ENCODE measurements around the gene TGFBRAP1. TPM values are rescaled to one million over a fixed set of nuclear protein-coding genes. Genes with fewer than 3 reads are reported as not detected.

The TGFBRAP1 gene
- total RNA-seq, 2 donors from 2014 or later, result 15.5 to 17.4 TPM

DNA sequence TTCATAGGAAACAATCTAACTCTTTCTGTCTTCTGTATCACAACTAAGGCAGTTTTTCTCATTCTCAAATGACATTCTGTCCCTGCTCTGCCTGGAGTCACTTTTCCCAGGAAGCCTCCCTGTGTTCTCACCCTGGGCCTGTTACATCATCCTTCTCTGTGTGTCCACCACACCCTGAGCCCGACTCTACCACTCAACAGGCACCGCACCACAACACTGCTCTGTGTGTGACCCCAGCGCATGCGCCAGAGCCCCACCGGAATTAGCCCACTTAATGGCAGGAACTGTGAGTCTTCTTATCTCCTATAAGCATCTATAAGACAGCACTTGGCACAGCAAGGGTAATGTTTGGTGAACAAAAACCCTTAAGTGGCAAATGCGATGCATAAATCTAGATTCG is 32.3 kb downstream of the TGFBRAP1 start:
- peaks cover 1% of the 10 kb centered on the region for H3K4me1 Mint-ChIP-seq
- H3K27me3 Mint-ChIP-seq (ENCODE audit: insufficient read depth), result no peaks in the 10 kb centered on the region
- peaks cover 23% of the 10 kb centered on the region for H3K36me3 Mint-ChIP-seq (ENCODE audit: low read depth)
- no peak overlapping the region for H3K27ac ChIP-seq (ENCODE audit: low read depth, low read length)
- H3K9ac ChIP-seq (ENCODE audit: extremely low read depth, low read length, poor library complexity, severe bottlenecking), result no peak overlapping the region
- H3K4me3 ChIP-seq (ENCODE audit: low read length), result no peak overlapping the region
- TF ChIP-seq, protein P1, sequence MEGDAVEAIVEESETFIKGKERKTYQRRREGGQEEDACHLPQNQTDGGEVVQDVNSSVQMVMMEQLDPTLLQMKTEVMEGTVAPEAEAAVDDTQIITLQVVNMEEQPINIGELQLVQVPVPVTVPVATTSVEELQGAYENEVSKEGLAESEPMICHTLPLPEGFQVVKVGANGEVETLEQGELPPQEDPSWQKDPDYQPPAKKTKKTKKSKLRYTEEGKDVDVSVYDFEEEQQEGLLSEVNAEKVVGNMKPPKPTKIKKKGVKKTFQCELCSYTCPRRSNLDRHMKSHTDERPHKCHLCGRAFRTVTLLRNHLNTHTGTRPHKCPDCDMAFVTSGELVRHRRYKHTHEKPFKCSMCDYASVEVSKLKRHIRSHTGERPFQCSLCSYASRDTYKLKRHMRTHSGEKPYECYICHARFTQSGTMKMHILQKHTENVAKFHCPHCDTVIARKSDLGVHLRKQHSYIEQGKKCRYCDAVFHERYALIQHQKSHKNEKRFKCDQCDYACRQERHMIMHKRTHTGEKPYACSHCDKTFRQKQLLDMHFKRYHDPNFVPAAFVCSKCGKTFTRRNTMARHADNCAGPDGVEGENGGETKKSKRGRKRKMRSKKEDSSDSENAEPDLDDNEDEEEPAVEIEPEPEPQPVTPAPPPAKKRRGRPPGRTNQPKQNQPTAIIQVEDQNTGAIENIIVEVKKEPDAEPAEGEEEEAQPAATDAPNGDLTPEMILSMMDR (conservative IDR thresholded peaks at IDR 0.05), result no peak
- H3K27me3 ChIP-seq (ENCODE audit: control insufficient read depth, insufficient read depth, low read length, poor library complexity, severe bottlenecking), result no peaks in the 10 kb centered on the region
- 92 to 94% methylated on average over 5 to 7 of the region's 7 CpGs for WGBS, 2 experiments (ENCODE audit: insufficient coverage in 1 of 2, insufficient read length in 1 of 2)
- peak; percentile 22 for DNase-seq
- H3K9me3 ChIP-seq (ENCODE audit: control insufficient read depth, low read length), result no peaks in the 10 kb centered on the region
- no peaks in the 10 kb centered on the region for H3K4me1 ChIP-seq (ENCODE audit: control insufficient read depth, insufficient read depth, low read length)
- no peak overlapping the region for H3K27ac Mint-ChIP-seq
- no peaks in the 10 kb centered on the region for H3K9me3 Mint-ChIP-seq
- H3K4me3 Mint-ChIP-seq, result no peak overlapping the region
- H3K36me3 ChIP-seq (ENCODE audit: control insufficient read depth, insufficient read depth, low read length), result peaks cover 20% of the 10 kb centered on the region

DNA sequence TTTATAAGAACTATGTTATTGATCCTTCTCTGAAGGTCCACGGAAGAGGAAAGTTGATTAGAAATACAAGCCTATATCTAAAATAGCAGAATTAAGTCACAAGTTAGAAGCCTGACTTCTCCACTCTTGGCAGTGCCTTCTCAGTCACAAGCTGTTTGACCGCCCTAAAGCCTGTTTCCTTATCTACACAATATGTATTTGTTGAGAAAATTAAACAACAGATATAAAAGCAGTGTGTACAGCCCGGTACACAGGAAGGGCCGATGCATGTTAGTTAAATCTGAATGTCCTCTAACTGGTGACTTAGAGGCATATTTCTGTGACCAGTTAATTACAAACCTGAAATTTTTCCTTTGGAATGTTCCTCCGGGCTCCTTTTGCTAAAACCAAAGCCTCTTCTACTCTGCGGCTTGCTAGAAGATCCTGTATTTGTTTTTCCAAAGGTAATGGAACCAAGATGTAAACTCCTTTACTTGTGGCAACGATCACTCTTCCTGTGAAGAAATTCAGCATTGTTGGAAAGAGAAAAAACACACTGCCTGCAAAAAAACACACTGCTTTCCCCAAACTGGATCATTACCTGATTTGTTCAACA is 33.4 kb downstream of the TGFBRAP1 start:
- H3K36me3 ChIP-seq (ENCODE audit: control insufficient read depth, insufficient read depth, low read length), result peaks cover 31% of the 10 kb centered on the region
- no peaks in the 10 kb centered on the region for H3K27me3 ChIP-seq (ENCODE audit: control insufficient read depth, insufficient read depth, low read length, poor library complexity, severe bottlenecking)
- no peaks in the 10 kb centered on the region for H3K4me1 ChIP-seq (ENCODE audit: control insufficient read depth, insufficient read depth, low read length)
- no peak overlapping the region for H3K9ac ChIP-seq (ENCODE audit: extremely low read depth, low read length, poor library complexity, severe bottlenecking)
- DNase-seq, result peak; percentile 0
- Mint-ChIP-seq H3K36me3 (ENCODE audit: low read depth) (peaks cover 29% of the 10 kb centered on the region), H3K4me1 (peaks cover 1% of the 10 kb centered on the region), H3K9me3 (no peaks in the 10 kb centered on the region), H3K27ac (no peak overlapping the region), H3K27me3 (ENCODE audit: insufficient read depth) (no peaks in the 10 kb centered on the region), H3K4me3 (no peak overlapping the region)
- no peaks in the 10 kb centered on the region for H3K9me3 ChIP-seq (ENCODE audit: control insufficient read depth, low read length)
- no peak overlapping the region for H3K27ac ChIP-seq (ENCODE audit: low read depth, low read length)
- H3K4me3 ChIP-seq (ENCODE audit: low read length), result no peak overlapping the region
- TF ChIP-seq, protein P1 (conservative IDR thresholded peaks at IDR 0.05), result no peak
- 89 to 98% methylated on average over 5 to 7 of the region's 7 CpGs for WGBS, 2 experiments (ENCODE audit: insufficient coverage in 1 of 2, insufficient read length in 1 of 2)

DNA sequence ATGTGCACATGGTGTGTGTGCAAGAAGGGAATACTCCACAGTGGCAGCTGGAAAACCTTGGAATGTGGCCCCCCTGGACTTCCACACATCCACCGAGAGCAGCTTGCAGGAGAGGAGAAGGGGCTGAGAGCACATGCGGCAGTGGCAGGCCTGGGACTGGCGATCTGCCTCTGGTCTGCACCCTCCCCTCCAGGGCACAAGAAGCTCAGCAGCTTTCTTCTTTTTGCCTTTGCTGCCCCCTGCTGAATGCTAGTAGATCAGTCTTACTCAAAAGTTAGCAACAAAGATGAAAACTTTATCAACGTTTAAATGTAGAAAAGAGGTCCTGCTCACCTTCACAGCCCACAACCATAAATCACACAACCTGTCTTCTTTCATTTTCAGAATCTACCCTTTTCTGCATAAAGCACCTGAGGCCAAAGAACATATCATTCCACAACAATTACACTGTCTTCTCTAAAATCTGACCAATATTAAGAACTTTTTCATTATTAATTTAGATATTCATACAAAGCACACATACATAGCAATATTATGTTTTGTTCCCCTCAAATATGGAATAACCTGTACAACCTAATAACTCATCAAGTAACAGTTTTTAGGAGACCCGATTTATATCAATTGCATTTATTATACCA is 34.6 kb downstream of the TGFBRAP1 start:
- Mint-ChIP-seq H3K36me3 (ENCODE audit: low read depth) (peaks cover 36% of the 10 kb centered on the region), H3K27ac (no peak overlapping the region), H3K4me3 (no peak overlapping the region), H3K4me1 (peaks cover 1% of the 10 kb centered on the region), H3K27me3 (ENCODE audit: insufficient read depth) (no peaks in the 10 kb centered on the region), H3K9me3 (no peaks in the 10 kb centered on the region)
- H3K9ac ChIP-seq (ENCODE audit: extremely low read depth, low read length, poor library complexity, severe bottlenecking), result no peak overlapping the region
- H3K4me3 ChIP-seq (ENCODE audit: low read length), result no peak overlapping the region
- TF ChIP-seq, protein P1 (conservative IDR thresholded peaks at IDR 0.05), result peak; percentile 84
- no peak overlapping the region for H3K27ac ChIP-seq (ENCODE audit: low read depth, low read length)
- no peaks in the 10 kb centered on the region for H3K4me1 ChIP-seq (ENCODE audit: control insufficient read depth, insufficient read depth, low read length)
- peaks cover 36% of the 10 kb centered on the region for H3K36me3 ChIP-seq (ENCODE audit: control insufficient read depth, insufficient read depth, low read length)
- DNase-seq, result peak; percentile 92
- no peaks in the 10 kb centered on the region for H3K9me3 ChIP-seq (ENCODE audit: control insufficient read depth, low read length)
- 53% methylated on average over 5 of the region's 5 CpGs; no CpG with 5 or more reads in 1 of the 2 experiments for WGBS, 2 experiments (ENCODE audit: insufficient coverage in 1 of 2, insufficient read length in 1 of 2)
- H3K27me3 ChIP-seq (ENCODE audit: control insufficient read depth, insufficient read depth, low read length, poor library complexity, severe bottlenecking), result no peaks in the 10 kb centered on the region
